HG03521 (cell line): ENCODE measurements around the gene GUK1.

ENCODE experiments used
- ATAC-seq: cut with Tn5 transposase; IDR thresholded peaks from one replicate; pipeline ENCODE4 v1.9.1; 2021; ENCODE audit warnings: mild to moderate bottlenecking, moderate library complexity; ENCODE audit not compliant: unreplicated experiment

GUK1 gene, protein sequence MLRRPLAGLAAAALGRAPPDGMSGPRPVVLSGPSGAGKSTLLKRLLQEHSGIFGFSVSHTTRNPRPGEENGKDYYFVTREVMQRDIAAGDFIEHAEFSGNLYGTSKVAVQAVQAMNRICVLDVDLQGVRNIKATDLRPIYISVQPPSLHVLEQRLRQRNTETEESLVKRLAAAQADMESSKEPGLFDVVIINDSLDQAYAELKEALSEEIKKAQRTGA

DNA sequence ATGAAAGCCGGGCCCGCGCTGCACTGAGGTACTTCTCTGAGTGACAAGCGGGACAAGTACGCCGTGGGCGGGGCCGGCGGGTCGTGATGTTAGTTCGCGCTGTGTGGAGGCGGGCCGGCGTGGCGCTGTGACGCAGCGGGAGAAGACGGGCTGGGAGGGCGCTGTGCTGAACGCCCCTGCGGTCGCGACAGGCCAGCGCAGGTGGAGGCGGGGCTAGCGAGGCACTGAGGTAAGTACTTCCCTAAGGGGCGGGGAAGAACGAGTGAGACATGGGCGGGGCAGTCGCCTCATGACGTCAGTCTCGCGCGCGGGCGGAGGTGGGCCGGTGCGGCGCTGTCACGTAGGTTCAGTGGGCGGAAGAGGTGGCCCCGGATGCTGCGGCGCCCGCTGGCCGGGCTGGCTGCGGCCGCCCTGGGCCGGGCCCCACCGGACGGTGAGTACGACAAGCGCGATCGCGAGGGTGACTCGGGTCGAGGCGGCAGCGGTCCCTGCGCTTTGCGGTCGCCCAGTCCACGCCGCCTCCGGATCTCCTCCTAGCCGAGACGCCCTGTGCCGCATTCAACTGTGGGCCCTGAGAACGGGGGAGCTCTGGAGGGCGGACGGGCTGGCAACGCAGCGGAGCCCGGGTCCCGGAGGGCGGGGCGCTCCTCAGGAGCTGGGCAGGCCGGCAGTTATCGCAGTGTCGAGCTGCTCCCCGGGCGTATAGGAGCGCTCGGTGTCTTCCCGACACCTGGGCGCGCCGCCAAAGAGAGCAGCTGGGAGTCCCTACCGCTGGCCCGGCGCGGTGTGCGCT lies at the start of gene GUK1:
GUK1 (plus strand) TSS at position 349 of the 793 bp plus-strand sequence; CDS start at position 373, 24 bp downstream.
- ATAC-seq: peak; percentile 88

DNA sequence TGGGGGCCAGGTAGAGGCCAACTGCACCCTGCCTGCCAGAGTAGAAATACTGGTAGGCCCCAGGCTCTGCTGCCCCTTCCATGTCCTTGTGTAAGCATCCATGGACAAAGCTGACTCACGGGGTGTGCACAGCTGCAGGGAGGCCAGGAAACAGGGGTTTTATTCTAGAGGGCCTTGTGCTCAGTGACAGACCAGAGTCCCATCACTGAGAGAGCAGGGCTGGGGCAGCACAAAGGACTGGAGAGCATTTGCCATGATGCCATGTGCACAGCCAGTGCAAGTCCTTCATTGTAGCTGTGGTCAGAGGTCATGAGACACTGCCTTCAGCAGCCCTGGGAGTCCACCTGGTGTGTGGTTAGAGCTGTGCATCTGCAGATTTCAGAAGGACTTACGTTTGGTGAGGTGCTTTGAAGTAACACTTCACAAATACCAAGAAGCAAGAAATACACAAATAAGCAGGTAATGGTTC lies 49.4 kb upstream of the GUK1 start:
- ATAC-seq: no peak

DNA sequence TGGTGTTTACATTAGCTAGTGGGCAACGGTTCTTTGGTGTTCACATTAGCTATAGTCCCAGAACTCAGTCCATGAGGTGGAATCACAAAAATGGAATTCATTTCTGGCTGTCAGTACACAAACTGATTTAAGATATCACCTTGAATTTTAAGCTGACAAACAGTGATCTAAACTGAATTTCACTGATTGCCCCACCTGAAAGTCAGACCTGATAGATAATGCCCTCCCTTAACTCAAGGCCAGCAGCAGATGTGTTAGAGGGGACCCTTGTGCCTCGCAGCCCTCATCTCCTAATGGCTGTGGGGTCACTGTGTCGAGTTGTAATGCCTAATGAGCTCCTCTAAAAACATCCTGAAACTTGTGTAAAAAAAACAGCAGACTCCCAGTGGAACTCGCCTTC lies 49.0 kb upstream of the GUK1 start:
- ATAC-seq: no peak

DNA sequence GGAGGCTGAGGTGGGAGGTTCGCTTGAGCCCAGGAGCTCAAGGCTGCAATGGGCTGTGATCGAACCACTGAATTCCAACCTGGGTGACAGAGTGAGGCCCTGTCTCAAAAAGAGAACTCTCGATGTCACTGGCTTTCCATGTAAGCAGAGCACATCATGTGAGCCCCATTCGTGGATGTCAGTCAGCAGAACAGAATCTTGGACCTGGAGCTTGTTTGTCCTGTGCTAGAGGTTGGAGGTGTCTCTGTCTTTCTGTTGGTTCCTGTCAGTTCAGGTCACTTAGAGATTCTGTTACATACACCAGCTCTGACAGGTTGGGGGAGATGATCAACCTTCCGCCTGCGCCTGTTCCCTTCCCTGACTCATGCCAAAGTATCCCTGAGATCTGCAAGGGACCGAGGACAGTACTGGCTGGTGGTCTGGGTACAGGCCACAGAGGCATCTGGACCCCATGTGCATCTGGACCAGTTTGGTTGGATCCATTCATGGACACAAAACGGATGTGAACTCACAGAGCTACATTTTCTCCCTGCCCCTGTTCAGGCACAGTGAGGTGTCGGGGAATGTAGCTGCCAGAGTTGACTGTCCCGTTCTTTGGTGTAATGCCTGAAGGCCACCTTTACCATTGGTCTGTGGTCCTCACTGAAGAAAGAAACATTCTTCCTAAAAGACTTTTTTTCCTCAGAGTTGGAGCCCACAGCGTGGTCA lies 47.6 kb upstream of the GUK1 start:
- no peak for ATAC-seq

DNA sequence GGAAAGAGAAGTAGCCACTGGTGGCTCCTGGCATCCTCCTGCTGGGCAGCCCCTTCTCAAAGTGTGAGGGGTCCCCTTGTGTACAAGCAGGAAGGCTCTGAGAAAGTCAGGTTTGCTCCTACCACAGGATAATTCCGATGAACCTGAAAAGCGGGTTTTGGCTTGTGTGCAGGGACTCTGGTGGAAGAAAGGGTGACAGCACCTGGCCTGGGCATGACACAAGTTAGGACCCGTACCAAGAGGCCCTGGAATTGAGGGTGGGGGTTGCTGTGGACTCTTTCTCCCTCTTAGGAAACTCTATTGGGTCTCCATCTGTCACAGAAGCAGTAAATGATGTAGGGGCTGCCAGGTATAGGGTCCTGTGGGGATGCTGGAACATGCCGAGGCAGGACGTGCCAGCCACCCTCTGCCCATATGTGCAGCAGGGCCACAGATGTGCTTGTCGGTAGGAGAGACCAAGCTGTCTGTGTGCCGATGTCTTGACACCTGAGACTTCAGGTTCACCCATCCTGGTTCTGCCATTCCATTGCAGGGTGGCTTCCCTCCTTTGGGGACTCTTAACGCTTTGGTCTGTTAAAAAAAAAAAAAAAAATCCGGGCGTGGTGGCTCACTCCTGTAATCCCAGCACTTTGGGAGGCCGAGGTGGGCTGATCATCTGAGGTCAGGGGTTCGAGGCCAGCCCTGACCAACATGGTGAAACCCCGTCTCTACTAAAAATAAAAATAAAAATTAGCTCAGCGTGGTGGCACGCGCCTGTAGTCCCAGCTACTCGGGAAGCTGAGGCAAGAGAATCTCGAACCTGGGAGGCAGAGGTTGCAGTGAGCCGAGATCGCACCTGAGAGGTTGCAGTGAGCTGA lies 46.8 kb upstream of the GUK1 start:
- no peak for ATAC-seq

DNA sequence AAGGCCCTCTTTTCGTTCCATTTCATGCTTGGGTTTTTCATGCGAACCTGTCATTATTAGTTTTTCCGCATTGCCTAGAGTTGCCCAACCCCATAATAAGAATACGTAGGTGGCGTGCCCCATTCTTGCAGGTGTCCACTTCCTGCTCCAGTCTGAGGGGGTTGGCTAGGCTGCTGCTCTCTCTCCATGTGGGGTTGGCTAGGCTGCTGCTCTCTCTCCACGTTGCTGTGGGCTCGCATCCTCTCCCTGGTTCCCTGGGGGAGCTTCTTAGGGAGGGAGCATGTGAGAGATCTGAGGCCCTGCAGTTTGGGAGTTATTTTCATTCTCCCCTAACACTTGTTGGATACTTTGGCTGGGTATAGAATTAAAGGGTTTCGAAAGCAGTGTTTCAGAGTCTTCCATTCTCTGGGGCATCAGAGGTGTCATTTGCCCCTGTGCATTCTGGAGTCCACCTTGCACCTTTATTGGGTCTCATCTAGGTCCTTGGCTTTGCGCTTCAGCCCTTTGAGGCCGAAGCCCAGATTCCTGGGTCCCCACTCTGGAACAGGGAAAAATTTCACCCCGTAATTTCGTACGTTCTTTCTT lies 45.6 kb upstream of the GUK1 start:
- no peak for ATAC-seq

DNA sequence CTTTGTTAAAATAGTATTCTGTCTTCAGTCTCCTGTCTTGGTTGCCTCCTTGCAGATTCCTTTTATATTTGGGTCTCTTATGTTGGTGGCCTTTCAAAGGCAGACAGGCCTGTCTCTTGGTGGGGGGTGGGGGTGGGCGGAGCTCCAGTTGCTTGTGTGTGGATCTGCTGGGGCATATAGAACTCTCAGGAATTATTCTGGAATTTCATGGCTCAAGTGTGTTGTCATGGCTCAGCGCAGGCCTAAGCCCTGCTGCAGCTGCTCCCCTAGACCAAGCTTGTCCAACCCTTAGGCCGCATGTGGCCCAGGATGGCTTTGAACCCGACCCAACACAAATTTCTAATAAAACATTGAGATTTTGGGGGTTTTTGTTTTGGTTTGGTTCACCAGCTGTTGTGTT lies 44.9 kb upstream of the GUK1 start:
- no peak for ATAC-seq

DNA sequence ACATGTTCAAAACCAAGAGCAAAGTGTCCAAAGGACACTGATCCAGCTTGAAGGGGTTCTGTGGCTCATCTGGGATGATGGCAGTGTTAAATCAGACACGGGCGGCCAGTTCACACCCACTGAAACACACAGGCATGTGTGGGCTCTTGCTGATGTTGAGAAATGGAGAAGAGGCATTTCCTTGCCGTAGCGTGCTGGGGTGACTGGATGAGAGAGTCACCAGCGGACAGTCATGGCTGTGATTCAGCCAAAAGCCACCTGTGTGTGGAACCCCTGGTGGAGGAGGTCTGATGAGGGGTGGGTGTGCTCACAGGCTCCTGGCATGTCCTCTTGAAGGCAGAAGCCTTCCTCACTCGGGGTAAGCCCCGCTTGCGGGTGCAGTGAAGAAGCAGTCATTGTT lies 44.1 kb upstream of the GUK1 start:
- ATAC-seq: no peak

DNA sequence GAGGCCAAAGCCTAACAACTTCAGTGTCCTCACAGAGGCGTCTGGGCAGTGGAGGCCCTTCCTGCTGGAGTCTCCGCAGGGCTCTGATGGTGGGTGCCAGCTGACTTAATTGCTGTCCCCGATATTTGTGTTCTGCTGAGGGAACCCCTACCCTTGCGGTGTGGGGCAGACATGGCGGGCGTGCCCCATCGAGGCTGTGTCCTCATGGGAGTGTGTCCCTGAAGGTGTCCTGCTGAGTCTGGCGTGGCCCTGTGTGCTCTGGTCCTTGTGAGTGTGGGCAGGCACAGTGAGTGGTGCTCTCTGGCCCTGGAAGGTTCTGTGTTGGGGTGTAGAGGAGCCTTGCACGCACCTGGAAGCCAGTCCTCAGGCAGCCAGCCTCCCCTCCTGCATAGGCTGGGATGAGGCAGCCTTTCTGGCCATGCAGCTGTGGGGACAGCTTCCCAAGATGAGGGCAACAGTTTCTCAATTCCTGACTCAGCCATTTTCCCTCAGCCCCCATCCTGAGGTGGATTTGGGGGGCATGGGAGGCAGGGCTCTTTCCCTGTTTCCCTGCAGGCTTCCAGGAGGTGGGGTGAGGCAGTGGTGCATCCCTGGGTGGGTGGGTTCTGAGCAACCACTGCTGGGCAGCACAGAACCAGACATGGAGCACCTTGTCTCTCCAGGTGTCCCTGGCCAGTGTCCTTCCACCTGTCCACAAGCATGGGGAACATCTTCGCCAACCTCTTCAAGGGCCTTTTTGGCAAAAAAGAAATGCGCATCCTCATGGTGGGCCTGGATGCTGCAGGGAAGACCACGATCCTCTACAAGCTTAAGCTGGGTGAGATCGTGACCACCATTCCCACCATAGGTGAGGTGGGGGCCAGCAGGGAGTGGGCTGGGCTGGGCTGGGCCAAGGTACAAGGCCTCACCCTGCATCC lies 43.4 kb upstream of the GUK1 start:
- ATAC-seq: no peak

DNA sequence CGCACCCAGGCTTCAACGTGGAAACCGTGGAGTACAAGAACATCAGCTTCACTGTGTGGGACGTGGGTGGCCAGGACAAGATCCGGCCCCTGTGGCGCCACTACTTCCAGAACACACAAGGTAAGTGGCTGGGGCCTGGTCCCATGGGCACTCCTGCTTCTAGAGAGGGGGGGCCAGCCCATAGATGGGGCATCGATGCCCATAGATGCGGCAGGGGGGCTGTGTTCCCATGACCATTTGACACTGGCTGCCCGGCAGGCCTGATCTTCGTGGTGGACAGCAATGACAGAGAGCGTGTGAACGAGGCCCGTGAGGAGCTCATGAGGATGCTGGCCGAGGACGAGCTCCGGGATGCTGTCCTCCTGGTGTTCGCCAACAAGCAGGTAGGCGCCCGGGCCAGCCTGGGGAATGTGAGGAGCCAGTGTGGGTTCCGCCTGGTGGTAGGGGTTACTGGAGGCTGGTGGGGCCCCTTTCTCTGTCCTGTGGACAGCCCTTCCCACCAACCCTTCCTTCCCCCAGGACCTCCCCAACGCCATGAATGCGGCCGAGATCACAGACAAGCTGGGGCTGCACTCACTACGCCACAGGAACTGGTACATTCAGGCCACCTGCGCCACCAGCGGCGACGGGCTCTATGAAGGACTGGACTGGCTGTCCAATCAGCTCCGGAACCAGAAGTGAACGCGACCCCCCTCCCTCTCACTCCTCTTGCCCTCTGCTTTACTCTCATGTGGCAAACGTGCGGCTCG lies 42.6 kb upstream of the GUK1 start:
- ATAC-seq: no peak

DNA sequence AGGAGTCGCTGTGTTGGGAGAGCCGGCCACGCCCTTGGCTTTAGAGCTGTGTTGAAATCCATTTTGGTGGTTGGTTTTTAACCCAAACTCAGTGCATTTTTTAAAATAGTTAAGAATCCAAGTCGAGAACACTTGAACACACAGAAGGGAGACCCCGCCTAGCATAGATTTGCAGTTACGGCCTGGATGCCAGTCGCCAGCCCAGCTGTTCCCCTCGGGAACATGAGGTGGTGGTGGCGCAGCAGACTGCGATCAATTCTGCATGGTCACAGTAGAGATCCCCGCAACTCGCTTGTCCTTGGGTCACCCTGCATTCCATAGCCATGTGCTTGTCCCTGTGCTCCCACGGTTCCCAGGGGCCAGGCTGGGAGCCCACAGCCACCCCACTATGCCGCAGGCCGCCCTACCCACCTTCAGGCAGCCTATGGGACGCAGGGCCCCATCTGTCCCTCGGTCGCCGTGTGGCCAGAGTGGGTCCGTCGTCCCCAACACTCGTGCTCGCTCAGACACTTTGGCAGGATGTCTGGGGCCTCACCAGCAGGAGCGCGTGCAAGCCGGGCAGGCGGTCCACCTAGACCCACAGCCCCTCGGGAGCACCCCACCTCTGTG lies 41.7 kb upstream of the GUK1 start:
- no peak for ATAC-seq

DNA sequence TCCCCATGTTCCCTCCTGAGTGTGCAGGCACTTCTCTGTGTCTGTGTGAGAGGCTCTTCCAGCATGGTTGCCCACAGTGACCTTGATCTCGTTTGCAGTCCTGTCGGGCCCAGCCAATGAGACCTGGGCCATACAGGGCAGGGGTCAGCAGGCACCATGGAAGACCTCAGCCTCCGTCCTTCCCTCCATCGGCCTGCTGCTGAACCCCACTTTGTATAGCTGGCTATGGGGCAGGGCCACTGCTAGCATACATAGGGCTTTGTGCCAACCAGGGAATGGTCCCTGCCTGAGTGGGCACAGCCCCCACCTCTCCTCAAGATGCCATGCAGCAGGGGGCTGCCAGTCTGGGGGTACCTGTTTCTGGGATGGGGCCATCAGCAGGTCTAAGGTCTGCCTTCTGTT lies 40.7 kb upstream of the GUK1 start:
- no peak for ATAC-seq

DNA sequence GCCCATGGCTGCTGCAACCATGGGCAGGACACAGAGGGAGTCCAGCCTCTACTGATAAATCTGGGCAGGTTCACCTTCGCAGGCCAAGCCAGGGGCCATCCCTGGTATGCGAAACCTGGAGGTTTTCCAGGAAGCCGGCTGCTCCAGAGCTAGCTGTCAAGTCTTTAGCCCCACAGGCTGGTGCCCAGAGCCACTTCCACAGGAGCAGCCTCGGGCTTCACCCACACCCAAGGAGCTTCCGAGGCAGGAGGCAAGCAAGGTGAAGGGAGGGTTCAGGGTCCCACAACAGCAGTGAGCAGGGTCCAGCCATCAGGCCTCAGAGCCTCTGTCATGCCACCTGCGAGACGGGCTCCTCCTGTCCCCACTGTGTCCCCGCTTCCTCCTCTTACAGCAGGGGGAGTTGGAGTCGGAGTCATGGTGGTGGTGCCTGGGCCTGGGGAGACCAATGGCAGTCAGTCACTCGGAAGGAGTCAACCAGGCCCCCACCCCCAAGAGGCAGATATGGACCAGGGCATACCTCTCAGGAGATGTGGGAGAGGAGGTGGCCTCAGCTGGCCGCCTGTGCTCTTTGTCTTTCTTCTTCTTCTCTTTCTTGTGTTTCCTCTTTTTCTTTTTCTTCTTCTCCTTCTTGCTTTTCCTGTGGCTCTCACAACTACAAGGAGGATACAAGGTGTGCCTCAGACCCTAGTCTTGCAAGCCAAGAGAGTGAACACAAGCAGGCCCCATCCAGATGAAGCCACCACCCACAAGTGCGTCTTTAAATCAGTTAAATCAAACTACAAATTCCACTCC lies 39.1 kb upstream of the GUK1 start:
- ATAC-seq: no peak

DNA sequence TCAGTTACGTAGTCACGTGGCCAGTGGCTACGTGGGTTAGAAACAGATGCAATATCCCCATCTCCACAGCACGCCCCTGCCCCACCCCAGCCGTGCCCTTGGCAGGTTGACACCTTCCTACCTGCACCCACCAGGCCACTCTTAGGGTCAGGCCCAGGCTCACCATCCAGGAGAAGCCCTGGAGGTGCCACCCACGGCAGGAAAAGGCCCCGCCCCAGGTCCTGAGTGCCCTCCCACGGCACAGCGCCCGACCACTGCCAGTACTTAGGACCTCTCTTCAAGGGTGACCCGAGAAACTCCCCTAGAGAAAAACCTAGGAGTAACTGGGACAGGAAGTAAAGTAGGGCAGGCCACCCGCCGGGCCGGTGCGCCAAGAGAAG lies 38.5 kb upstream of the GUK1 start:
- no peak for ATAC-seq

DNA sequence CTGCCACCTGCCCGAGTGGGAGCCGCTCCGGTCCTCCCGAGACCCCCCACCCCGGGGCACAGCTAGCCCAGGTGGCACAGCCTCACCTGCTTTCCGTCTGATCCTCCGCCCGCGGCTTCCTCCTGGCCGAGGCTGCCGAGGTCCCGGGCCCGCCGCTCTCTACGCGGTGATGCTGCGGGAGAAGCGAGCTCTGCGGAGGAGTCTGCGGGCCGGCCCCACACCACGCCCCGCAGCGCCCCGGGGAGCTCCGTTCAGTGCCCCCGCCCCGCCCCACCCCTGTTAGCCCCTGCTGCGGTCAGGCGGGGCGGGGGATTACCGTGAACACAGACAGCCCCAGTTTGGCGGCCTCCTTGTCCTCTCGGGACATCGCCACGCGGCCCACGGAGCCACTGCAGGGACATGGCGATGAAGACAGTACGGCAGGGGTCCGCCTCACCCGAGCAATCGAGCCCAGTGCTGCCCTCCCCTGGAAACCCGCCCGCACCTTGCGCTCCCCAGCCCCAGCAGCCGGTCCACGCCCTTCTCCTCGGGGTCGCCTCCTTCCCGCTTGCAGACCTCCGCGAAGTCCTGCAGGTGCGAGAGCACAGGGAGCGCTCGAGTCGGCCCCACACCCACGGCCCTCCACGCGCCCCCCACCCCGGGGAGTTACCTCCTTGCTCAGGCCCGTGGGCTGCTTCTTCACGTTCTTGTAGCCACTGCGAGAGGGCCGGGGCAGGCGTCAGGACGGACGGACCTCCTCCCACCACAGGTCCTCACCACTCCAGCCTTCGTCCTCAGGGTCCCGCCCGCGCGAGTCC lies 37.9 kb upstream of the GUK1 start:
- peak; percentile 23 for ATAC-seq

DNA sequence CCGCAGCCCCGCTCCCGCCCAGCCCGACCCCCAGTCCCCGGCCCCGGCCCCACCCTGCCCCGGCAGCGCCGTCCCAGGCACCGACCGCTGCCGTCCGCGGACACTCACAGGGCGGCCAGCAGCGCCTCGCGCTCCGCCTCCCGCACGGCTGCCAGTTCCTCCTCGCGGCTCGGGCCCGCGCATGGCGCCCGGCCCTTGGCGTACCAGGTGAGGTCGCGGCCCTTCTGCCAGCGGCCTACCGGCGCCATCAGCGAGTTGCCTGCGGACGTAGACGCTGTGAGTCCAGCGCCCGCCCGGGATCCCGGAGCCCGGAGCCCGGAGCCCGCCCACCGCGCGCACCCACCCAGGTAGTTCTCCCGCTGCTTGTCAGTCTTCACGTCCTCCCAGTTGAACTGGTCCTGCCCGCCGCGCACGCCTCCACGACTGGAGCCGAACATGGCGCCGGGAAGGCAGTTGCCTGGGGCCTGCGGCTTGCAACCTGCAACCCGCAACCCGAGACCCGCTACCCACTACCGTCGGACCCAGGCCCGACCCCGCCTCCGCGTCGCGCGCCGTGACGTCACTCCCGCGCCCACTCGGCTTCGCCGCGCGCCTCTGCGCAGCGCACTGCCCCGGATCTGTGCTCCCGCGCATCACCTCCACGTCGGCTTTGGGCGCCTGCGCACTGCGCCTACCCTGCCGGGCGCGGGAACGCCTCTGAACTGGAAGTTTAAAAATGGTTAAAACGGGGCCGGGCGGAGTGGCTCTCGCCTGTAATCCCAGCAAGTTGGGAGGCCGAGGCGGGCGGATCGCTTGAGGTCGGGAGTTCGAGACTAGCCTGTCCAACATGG lies 37.1 kb upstream of the GUK1 start, which contains the start of gene C1orf35:
C1orf35 (minus strand) TSS at position 535 of the 830 bp plus-strand sequence; CDS start at position 437, 98 bp downstream.
- peak; percentile 77 for ATAC-seq
